H1 (cell line): ENCODE measurements around the gene NEUROD4. TPM values are rescaled to one million over a fixed set of nuclear protein-coding genes. Genes with fewer than 3 reads are reported as not detected.

Source experiments
- CTCF ChIA-PET: fragments of 300-600 bp; sonication (Branson Sonifier 250); formaldehyde crosslinking; loops from one replicate; lab custom pipeline; 2021; ENCODE audit not compliant: partially characterized antibody; lab: Charles Lee
- POLR2A ChIA-PET: fragments of 300-600 bp; sonication (Branson Sonifier 250); formaldehyde crosslinking; loops from one replicate; lab custom pipeline; 2021; ENCODE audit warnings: inconsistent platforms; ENCODE audit not compliant: partially characterized antibody; lab: Charles Lee
- DNase-seq, 2 experiments: peaks; one replicate each; pipeline versions ENCODE4 v3.0.0 to v3.0.0-alpha.2; 2010 to 2022; ENCODE audit warnings: low spot score in 2 of 2, low read depth in 1 of 2, mixed read lengths in 1 of 2
- FAIRE-seq: peaks from 2 replicates; lab custom pipeline; 2011; peaks lifted over from hg19 to GRCh38; lab: Jason Lieb, UNC
- H2AFZ ChIP-seq: 2 replicates; pipeline ENCODE4 v1.8.1; 2012; ENCODE audit warnings: low read length, inconsistent platforms
- H2AK5ac ChIP-seq: 2 replicates; pipeline ENCODE4 v1.6.1; 2013; ENCODE audit warnings: low read depth, low read length
- H2BK120ac ChIP-seq: replicated peaks from 2 replicates; pipeline ENCODE3; 2013; ENCODE audit warnings: low read depth, low read length, inconsistent platforms
- H2BK12ac ChIP-seq: 2 replicates; pipeline ENCODE4 v1.6.1; 2013; ENCODE audit warnings: low read depth, low read length
- H2BK15ac ChIP-seq: 2 replicates; pipeline ENCODE4 v1.6.1; 2013; ENCODE audit warnings: low read length
- H2BK20ac ChIP-seq: 2 replicates; pipeline ENCODE4 v1.6.1; 2013; ENCODE audit warnings: low read length
- H2BK5ac ChIP-seq: 2 replicates; pipeline ENCODE4 v1.6.1; 2013; ENCODE audit warnings: low read depth, low read length
- H3K14ac ChIP-seq: 2 replicates; pipeline ENCODE4 v1.6.1; 2013; ENCODE audit warnings: inconsistent platforms; ENCODE audit not compliant: insufficient read length
- H3K18ac ChIP-seq: 2 replicates; pipeline ENCODE4 v1.6.1; 2013; ENCODE audit warnings: low read length; ENCODE audit errors: extremely low read depth
- H3K23ac ChIP-seq: 2 replicates; pipeline ENCODE4 v1.6.1; 2013; ENCODE audit warnings: inconsistent platforms; ENCODE audit not compliant: insufficient read length
- H3K23me2 ChIP-seq: 2 replicates; pipeline ENCODE4 v1.6.1; 2013; ENCODE audit warnings: low read depth, low read length
- H3K27ac ChIP-seq: 2 replicates; pipeline ENCODE4 v1.6.1; 2011; ENCODE audit warnings: low read depth, low read length, inconsistent platforms
- H3K27me3 ChIP-seq, 4 experiments: replicated peaks in 1 of 4; 1 replicate in 1 of 4; 2 replicates in 3 of 4; pipeline versions ENCODE4 v1.6.1 to v1.8.1; 2011 to 2013; ENCODE audit warnings: low read length in 3 of 4, mild to moderate bottlenecking in 3 of 4, inconsistent platforms in 2 of 4, mixed read lengths in 2 of 4, moderate library complexity in 1 of 4; ENCODE audit not compliant: control insufficient read depth in 3 of 4, insufficient read depth in 3 of 4; ENCODE audit errors: extremely low read depth in 1 of 4
- H3K36me3 ChIP-seq, 4 experiments: 2 replicates each; pipeline versions ENCODE4 v1.6.1 to v1.8.1; 2011 to 2013; ENCODE audit warnings: mild to moderate bottlenecking in 4 of 4, low read length in 3 of 4, moderate library complexity in 2 of 4, control low read depth in 1 of 4, inconsistent platforms in 1 of 4; ENCODE audit not compliant: insufficient read depth in 4 of 4, control insufficient read depth in 2 of 4
- H3K4ac ChIP-seq: replicated peaks from 2 replicates; pipeline ENCODE3; 2013; ENCODE audit warnings: low read length, low read depth, mixed read lengths, inconsistent platforms; ENCODE audit not compliant: insufficient read length
- H3K4me1 ChIP-seq, 4 experiments: replicated peaks in 1 of 4; 1 replicate in 1 of 4; 2 replicates in 3 of 4; pipeline versions ENCODE4 v1.6.1 to v1.8.1; 2011 to 2013; ENCODE audit warnings: low read length in 3 of 4, inconsistent platforms in 2 of 4, mixed read lengths in 1 of 4; ENCODE audit not compliant: insufficient read depth in 4 of 4, control insufficient read depth in 3 of 4
- H3K4me2 ChIP-seq, 2 experiments: 2 replicates each; pipeline versions ENCODE4 v1.6.1 to v1.8.1; 2011 to 2013; ENCODE audit warnings: low read depth in 2 of 2, low read length in 2 of 2, control low read depth in 1 of 2, inconsistent platforms in 1 of 2, mild to moderate bottlenecking in 1 of 2; ENCODE audit not compliant: insufficient read depth in 1 of 2
- H3K4me3 ChIP-seq, 4 experiments: fragments of 200-600, 300-600 bp in 1 of 4; sonication (generic), shearing (Covaris generic), sonication (Bioruptor Twin) in 1 of 4; 2 replicates each; pipeline versions ENCODE4 v1.5.1 to v1.8.1; 2011 to 2016; ENCODE audit warnings: low read length in 4 of 4, low read depth in 3 of 4, control low read depth in 2 of 4, inconsistent platforms in 2 of 4, mild to moderate bottlenecking in 2 of 4, mixed read lengths in 1 of 4, moderate library complexity in 1 of 4; ENCODE audit not compliant: insufficient read depth in 2 of 4; ENCODE audit errors: extremely low read depth in 1 of 4
- H3K56ac ChIP-seq: replicated peaks from 2 replicates; pipeline ENCODE3; 2013; ENCODE audit warnings: low read depth, mild to moderate bottlenecking, mixed read lengths, low read length, inconsistent platforms; ENCODE audit not compliant: insufficient read length
- H3K79me1 ChIP-seq: 2 replicates; pipeline ENCODE4 v1.6.1; 2013; ENCODE audit warnings: low read depth, low read length, control low read depth
- H3K79me2 ChIP-seq, 2 experiments: 2 replicates each; pipeline versions ENCODE4 v1.6.1 to v1.8.1; 2012 to 2013; ENCODE audit warnings: low read length in 2 of 2, mild to moderate bottlenecking in 2 of 2, inconsistent platforms in 1 of 2; ENCODE audit not compliant: insufficient read depth in 2 of 2, control insufficient read depth in 1 of 2
- H3K9ac ChIP-seq, 4 experiments: replicated peaks in 1 of 4; 1 replicate in 1 of 4; 2 replicates in 3 of 4; pipeline versions ENCODE4 v1.6.1 to v1.8.1; 2011 to 2013; ENCODE audit warnings: low read depth in 3 of 4, low read length in 3 of 4, control low read depth in 2 of 4, mild to moderate bottlenecking in 2 of 4, moderate library complexity in 2 of 4, inconsistent platforms in 1 of 4; ENCODE audit errors: extremely low read depth in 1 of 4
- H3K9me3 ChIP-seq, 2 experiments: 2 replicates each; pipeline versions ENCODE4 v1.6.1 to v1.8.1; 2012 to 2013; ENCODE audit warnings: mild to moderate bottlenecking in 2 of 2, moderate library complexity in 2 of 2, control low read depth in 1 of 2, inconsistent platforms in 1 of 2, low read depth in 1 of 2, low read length in 1 of 2, mixed read lengths in 1 of 2; ENCODE audit not compliant: insufficient read depth in 2 of 2
- H4K20me1 ChIP-seq, 2 experiments: replicated peaks in 1 of 2; 2 replicates each; pipeline versions ENCODE3 to v1.8.1; 2011 to 2013; ENCODE audit warnings: inconsistent platforms in 2 of 2, low read length in 2 of 2, mild to moderate bottlenecking in 1 of 2; ENCODE audit not compliant: insufficient read depth in 2 of 2, control insufficient read depth in 1 of 2
- H4K5ac ChIP-seq: 2 replicates; pipeline ENCODE4 v1.6.1; 2013; ENCODE audit warnings: low read length, low read depth, mixed read lengths, inconsistent platforms; ENCODE audit not compliant: insufficient read length
- H4K8ac ChIP-seq: 2 replicates; pipeline ENCODE4 v1.8.0; 2013; ENCODE audit warnings: mild to moderate bottlenecking, moderate library complexity, low read length, inconsistent platforms; ENCODE audit not compliant: insufficient read depth; ENCODE audit errors: extremely low read depth
- H4K91ac ChIP-seq: replicated peaks from 2 replicates; pipeline ENCODE3; 2013; ENCODE audit warnings: low read length, mixed read lengths, inconsistent platforms; ENCODE audit not compliant: insufficient read length
- BACH1 ChIP-seq: IDR thresholded peaks from 2 replicates; pipeline ENCODE4 v1.6.1; 2012; ENCODE audit warnings: low read length, improper control_type of control experiment
- CBX8 ChIP-seq: fragments of 300-800, 300-1000 bp; sonication (generic); IDR thresholded peaks from 2 replicates; pipeline ENCODE4 v1.7.1; 2016; ENCODE audit warnings: low read depth, low read length, borderline replicate concordance
- CHD2 ChIP-seq: IDR thresholded peaks from 2 replicates; pipeline ENCODE4 v1.6.1; 2012; ENCODE audit warnings: low read length, improper control_type of control experiment
- EGR1 ChIP-seq: IDR thresholded peaks from 2 replicates; pipeline ENCODE4 v1.6.1; 2011; ENCODE audit warnings: low read depth, low read length, borderline replicate concordance
- JUN ChIP-seq: IDR thresholded peaks from 2 replicates; pipeline ENCODE4 v1.6.1; 2011; ENCODE audit warnings: low read depth, mild to moderate bottlenecking, improper control_type of control experiment, low read length
- KDM5A ChIP-seq: fragments of 200-600 bp; IDR thresholded peaks from 2 replicates; pipeline ENCODE4 v1.7.1; 2012; ENCODE audit warnings: mild to moderate bottlenecking, low read length, inconsistent platforms, mixed read lengths
- MAFK ChIP-seq: IDR thresholded peaks from 2 replicates; pipeline ENCODE4 v1.6.1; 2012; ENCODE audit warnings: low read depth, mild to moderate bottlenecking, improper control_type of control experiment, low read length
- RXRA ChIP-seq: IDR thresholded peaks from 2 replicates; pipeline ENCODE4 v1.6.1; 2011; ENCODE audit warnings: low read depth, mild to moderate bottlenecking, low read length, moderate library complexity; ENCODE audit not compliant: insufficient read depth
- SIN3A ChIP-seq, 2 experiments: IDR thresholded peaks in 1 of 2; conservative IDR thresholded peaks in 1 of 2; 2 replicates each; pipeline ENCODE4 v1.6.1; 2011 to 2012; ENCODE audit warnings: low read length in 2 of 2, improper control_type of control experiment in 1 of 2, low read depth in 1 of 2, mild to moderate bottlenecking in 1 of 2
- SP4 ChIP-seq: IDR thresholded peaks from 2 replicates; pipeline ENCODE4 v1.6.1; 2012; ENCODE audit warnings: low read length, inconsistent platforms
- WGBS, 2 experiments: shearing (Covaris generic) in 1 of 2; methylation state at CpG; one replicate each; pipeline versions ENCODE4 v1.1.6 to v1.1.7; 2013 to 2015; ENCODE audit warnings: low lambda C conversion rate in 2 of 2, mixed read lengths in 2 of 2, inconsistent platforms in 1 of 2, low coverage in 1 of 2, missing lambda C conversion rate in 1 of 2; ENCODE audit not compliant: insufficient replicate concordance in 2 of 2, insufficient coverage in 1 of 2, insufficient read length in 1 of 2; ENCODE audit errors: extremely low coverage in 1 of 2, missing lambda C conversion rate in 1 of 2; 5-methylcytosine and 5-hydroxymethylcytosine counted together
- polyA plus RNA-seq, 7 experiments: library from polyadenylated mRNA; depleted of rRNA in 3 of 7; stranded (reverse) in 5 of 7; unstranded in 2 of 7; fragments of >200 nt in 5 of 7; fragments of 200-250 nt in 2 of 7; gene quantifications; 1 replicate in 5 of 7; 2 replicates in 1 of 7; 4 replicates in 1 of 7; pipeline versions ENCODE4 v1.2.1 to v1.2.3, GENCODE V29; 2011 to 2013; ENCODE audit warnings: missing spikeins in 2 of 7, mixed read lengths in 2 of 7
- total RNA-seq: library from RNA; stranded (reverse); fragmentation: NEBNext Ultra II Directional; extraction: Animal tissue kit (Norgen Biotek cat#: 25700); gene quantifications from 2 replicates; pipeline ENCODE4 v1.2.1, GENCODE V29; 2021
- TF ChIP-seq, protein P1 (sequence below): IDR thresholded peaks from 2 replicates; pipeline ENCODE4 v1.6.1; 2012; ENCODE audit warnings: inconsistent platforms
- TF ChIP-seq, protein P2 (sequence below): IDR thresholded peaks from 2 replicates; pipeline ENCODE4 v1.6.1; 2011; ENCODE audit warnings: low read length, improper control_type of control experiment

The NEUROD4 gene
- total and polyA plus RNA-seq, 2 of the 8 experiments (the other 6 are each of a cell fraction or from before 2014, with no cell fraction given), result not detected

DNA sequence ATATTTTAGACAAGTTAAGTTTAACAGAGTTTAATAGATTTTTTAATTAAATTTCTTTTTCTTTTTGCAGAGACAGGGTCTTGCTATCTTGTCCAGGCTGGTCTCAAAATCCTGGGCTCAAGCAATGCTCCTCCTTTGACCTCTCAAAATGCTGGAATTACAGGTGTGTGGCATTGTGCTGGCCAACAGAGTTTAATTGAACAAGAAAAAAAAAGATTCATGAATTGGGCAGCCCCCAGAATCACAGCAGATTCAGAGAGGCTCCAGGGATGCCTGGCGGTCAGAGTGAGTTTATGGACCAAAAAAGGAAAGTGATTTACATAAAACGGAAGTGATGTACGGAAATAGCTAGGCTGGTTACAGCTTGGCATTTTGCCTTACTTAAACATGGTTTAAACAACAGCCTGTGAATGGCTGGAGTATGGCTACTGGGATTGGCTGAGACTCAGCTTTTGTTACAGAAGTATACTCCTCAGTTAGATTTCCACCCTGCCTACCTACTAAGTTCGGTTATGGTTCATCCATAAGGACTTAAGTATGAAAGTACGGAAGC lies 20.7 kb upstream of the NEUROD4 start:
- Histone ChIP-seq H3K79me2 (no peaks in the 10 kb centered on the region), H3K27me3 (no peaks in the 10 kb centered on the region), H2BK15ac (no peak overlapping the region), H2AFZ (no peak overlapping the region), H2BK12ac (no peak overlapping the region), H3K56ac (no peak overlapping the region), H3K9me3 (no peaks in the 10 kb centered on the region), H2AK5ac (no peak overlapping the region), H3K9ac (no peak overlapping the region), H2BK20ac (peak overlapping the region; percentile 78), H4K20me1 (no peaks in the 10 kb centered on the region), H3K14ac (no peak overlapping the region), H3K27ac (no peak overlapping the region), H3K79me1 (no peaks in the 10 kb centered on the region), H3K4me2 (no peak overlapping the region; a peak in 1 of 4 replicates), H3K4ac (no peak overlapping the region), H2BK120ac (peak overlapping the region; percentile 79), H3K4me1 (peaks cover 3 to 15% (median 11%) of the 10 kb centered on the region in 4 experiments; a peak in 5 of 7 replicates), H3K23ac (no peak overlapping the region), H3K18ac (0 out of 2 replicates have a peak overlapping the region, but pooled peaks have one; percentile 7), H3K36me3 (no peaks in the 10 kb centered on the region), H4K8ac (no peak overlapping the region), H4K5ac (no peak overlapping the region), H4K91ac (no peak overlapping the region), H3K23me2 (no peaks in the 10 kb centered on the region; the same call in 1 of the 2 replicates), H3K4me3 (no peak overlapping the region), H2BK5ac (no peak overlapping the region; the same call in 1 of the 2 replicates)
- ChIA-PET CTCF (interaction anchor here (0.6 to 13.9 kb wide), 6 partner anchors 9 to 745 kb away, joined by 3 to 627 read pairs (median 4); no protein-coding TSS in a partner anchor), POLR2A (no interaction called here)
- FAIRE-seq (no peak), DNase-seq (no peak)
- WGBS, 2 experiments, result 88% methylated on average over 5 of the region's 5 CpGs; no CpG with 5 or more reads in 1 of the 2 experiments
- TF ChIP-seq, protein P1, sequence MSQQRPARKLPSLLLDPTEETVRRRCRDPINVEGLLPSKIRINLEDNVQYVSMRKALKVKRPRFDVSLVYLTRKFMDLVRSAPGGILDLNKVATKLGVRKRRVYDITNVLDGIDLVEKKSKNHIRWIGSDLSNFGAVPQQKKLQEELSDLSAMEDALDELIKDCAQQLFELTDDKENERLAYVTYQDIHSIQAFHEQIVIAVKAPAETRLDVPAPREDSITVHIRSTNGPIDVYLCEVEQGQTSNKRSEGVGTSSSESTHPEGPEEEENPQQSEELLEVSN, result no peak
- TF ChIP-seq EGR1 (no peak), RXRA (no peak), SP4 (no peak), MAFK (no peak), JUN (no peak), BACH1 (no peak), CBX8 (no peak), CHD2 (no peak), SIN3A (conservative IDR thresholded peaks at IDR 0.05 in 1 of 2, IDR thresholded peaks at IDR 0.05 in 1 of 2; ENCODE audit: low read depth in 1 of 2, low read length in 2 of 2) (no peak), KDM5A (no peak)
- TF ChIP-seq, protein P2, sequence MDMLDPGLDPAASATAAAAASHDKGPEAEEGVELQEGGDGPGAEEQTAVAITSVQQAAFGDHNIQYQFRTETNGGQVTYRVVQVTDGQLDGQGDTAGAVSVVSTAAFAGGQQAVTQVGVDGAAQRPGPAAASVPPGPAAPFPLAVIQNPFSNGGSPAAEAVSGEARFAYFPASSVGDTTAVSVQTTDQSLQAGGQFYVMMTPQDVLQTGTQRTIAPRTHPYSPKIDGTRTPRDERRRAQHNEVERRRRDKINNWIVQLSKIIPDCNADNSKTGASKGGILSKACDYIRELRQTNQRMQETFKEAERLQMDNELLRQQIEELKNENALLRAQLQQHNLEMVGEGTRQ, result no peak
